ENCODE results near the gene VPS13C. TPM values are rescaled to one million over a fixed set of nuclear protein-coding genes. Genes with fewer than 3 reads are reported as not detected.

The VPS13C gene
- total RNA-seq, 1 experiment from 2014 or later: 20.9 TPM

GRCh38 chr15:61828860-61829513, 231.3 kb downstream of the VPS13C start (continued):
- TF ChIP-seq ZBTB43 (CRISPR knock-in tag; IDR thresholded peaks at IDR 0.05) (no peak), PRRX2 (CRISPR knock-in tag; IDR thresholded peaks at IDR 0.05) (no peak), PREB (CRISPR knock-in tag; IDR thresholded peaks at IDR 0.05; ENCODE audit: borderline replicate concordance) (no peak)

- Mint-ChIP-seq H3K4me1 (peaks cover 14% of the 10 kb centered on the region), H3K27me3 (ENCODE audit: low read depth) (0 out of 2 replicates have a peak, but pooled peaks cover 2% of the 10 kb centered on the region), H3K9me3 (peaks cover 5% of the 10 kb centered on the region; the same call in 1 of the 2 replicates), H3K4me3 (no peak overlapping the region), H3K36me3 (no peaks in the 10 kb centered on the region), H3K27ac (no peak overlapping the region)
- CTCF ChIA-PET: no interaction called here
- DNase-seq (ENCODE audit: low spot score): no peak
- no peak for ATAC-seq
- POLR2A ChIA-PET: interaction anchor here (0.6 kb wide), 2 partner anchors 52 to 302 kb away, joined by 3 read pairs; no protein-coding TSS in a partner anchor
- TF ChIP-seq NFE2L1 (CRISPR knock-in tag; IDR thresholded peaks at IDR 0.05) (no peak), OVOL2 (CRISPR knock-in tag; IDR thresholded peaks at IDR 0.05; ENCODE audit: borderline replicate concordance) (no peak), CBFB (CRISPR knock-in tag; IDR thresholded peaks at IDR 0.05; ENCODE audit: low read depth) (no peak), JAZF1 (CRISPR knock-in tag; IDR thresholded peaks at IDR 0.05) (no peak), ZSCAN18 (CRISPR knock-in tag; IDR thresholded peaks at IDR 0.05) (no peak), FOXJ3 (CRISPR knock-in tag; IDR thresholded peaks at IDR 0.05; ENCODE audit: borderline replicate concordance) (no peak)
These were observed 232.2 kb downstream of the VPS13C start for GRCh38 chr15:61828008-61828407.

GRCh38 chr15:61827131-61827530, 233.1 kb downstream of the VPS13C start:
- no peak for ATAC-seq
- Mint-ChIP-seq H3K4me1 (peaks cover 14% of the 10 kb centered on the region), H3K27ac (no peak overlapping the region), H3K36me3 (no peaks in the 10 kb centered on the region), H3K27me3 (ENCODE audit: low read depth) (0 out of 2 replicates have a peak, but pooled peaks cover 3% of the 10 kb centered on the region), H3K9me3 (peaks cover 7% of the 10 kb centered on the region; the same call in 1 of the 2 replicates), H3K4me3 (no peak overlapping the region)
- ChIA-PET POLR2A (no interaction called here), CTCF (no interaction called here)
- DNase-seq (ENCODE audit: low spot score): no peak
- TF ChIP-seq AR (CRISPR knock-in tag; IDR thresholded peaks at IDR 0.05) (no peak), E2F1 (CRISPR knock-in tag; IDR thresholded peaks at IDR 0.05) (no peak), FOXP1 (CRISPR knock-in tag; IDR thresholded peaks at IDR 0.05; ENCODE audit: borderline replicate concordance) (no peak), PREB (CRISPR knock-in tag; IDR thresholded peaks at IDR 0.05; ENCODE audit: borderline replicate concordance) (no peak), FOXK1 (CRISPR knock-in tag; IDR thresholded peaks at IDR 0.05) (no peak), CDX4 (CRISPR knock-in tag; IDR thresholded peaks at IDR 0.05; ENCODE audit: borderline replicate concordance) (no peak), IRF1 (CRISPR knock-in tag; IDR thresholded peaks at IDR 0.05) (no peak), FOXP4 (CRISPR knock-in tag; IDR thresholded peaks at IDR 0.05) (no peak), OVOL2 (CRISPR knock-in tag; IDR thresholded peaks at IDR 0.05; ENCODE audit: borderline replicate concordance) (no peak), E2F5 (CRISPR knock-in tag; IDR thresholded peaks at IDR 0.05) (no peak)

Data from WTC11 (cell line).